Heart right ventricle (tissue), 16 donors: ENCODE results near the gene UQCR10. TPM values are rescaled to one million over a fixed set of nuclear protein-coding genes. Genes with fewer than 3 reads are reported as not detected.
A peak's percentile ranks its signal among the peaks of the same experiment; 100 is the strongest.

Source experiments
- ATAC-seq, 8 donors: fragments of 200-7000 bp; cut with Tn5 transposase; one replicate each; pipeline ENCODE4 v1.9.1; 2020; ENCODE audit warnings: mild to moderate bottlenecking in 8 of 8, moderate library complexity in 8 of 8, moderate number of reproducible peaks in 1 of 8
- DNase-seq, 2 donors: peaks; one replicate each; pipeline ENCODE4 v3.0.0-alpha.2; 2020
- H3K27ac ChIP-seq, 10 donors: fragments of 200-600 bp; sonication (generic) in 2 of 10; one replicate each; pipeline versions ENCODE4 v1.5.0 to v1.8.0; 2020 to 2022; ENCODE audit warnings: mild to moderate bottlenecking in 3 of 10
- H3K27me3 ChIP-seq, 7 donors: fragments of 200-600 bp; one replicate each; pipeline ENCODE4 v1.8.0; 2021 to 2022; ENCODE audit warnings: mild to moderate bottlenecking in 2 of 7
- H3K36me3 ChIP-seq, 9 donors: fragments of 200-600 bp; sonication (generic) in 1 of 9; one replicate each; pipeline versions ENCODE4 v1.5.0 to v1.8.0; 2020 to 2022; ENCODE audit warnings: mild to moderate bottlenecking in 2 of 9
- H3K4me1 ChIP-seq, 9 donors: fragments of 200-600 bp; sonication (generic) in 1 of 9; one replicate each; pipeline versions ENCODE4 v1.5.0 to v1.8.0; 2020 to 2022; ENCODE audit warnings: mild to moderate bottlenecking in 4 of 9
- H3K4me3 ChIP-seq, 10 donors: fragments of 200-600 bp; sonication (generic) in 2 of 10; one replicate each; pipeline versions ENCODE4 v1.5.0 to v1.8.0; 2020 to 2022; ENCODE audit warnings: mild to moderate bottlenecking in 7 of 10, moderate library complexity in 2 of 10
- H3K9me3 ChIP-seq, 11 donors: fragments of 200-600 bp in 10 of 11; sonication (generic) in 2 of 11; one replicate each; pipeline versions ENCODE4 v1.5.0 to v1.8.0; 2013 to 2022; ENCODE audit warnings: mild to moderate bottlenecking in 2 of 11, control low read depth in 1 of 11, moderate library complexity in 1 of 11
- WGBS, 2 donors: extraction: QIAGEN DNeasy Blood & Tissue Kit; methylation state at CpG; one replicate each; pipeline ENCODE4 v1.1.7; 2013; ENCODE audit warnings: inconsistent platforms in 1 of 2; 5-methylcytosine and 5-hydroxymethylcytosine counted together
- intact Hi-C, 10 donors: fragments of 100-400 bp; cut with DNase I; formaldehyde crosslinking; loops; one replicate each; pipeline versions ENCODE4 v1.11.1 to v1.14.2; 2022
- polyA plus RNA-seq, 2 donors: library from polyadenylated mRNA; stranded (reverse); fragments of 200-250 nt; gene quantifications; one replicate each; pipeline ENCODE4 v1.2.3, GENCODE V29; 2013
- total RNA-seq, 10 donors: library from RNA; stranded (reverse); fragmentation: NEBNext Ultra II Directional in 3 of 10; extraction: Animal tissue kit (Norgen Biotek cat#: 25700) in 3 of 10; gene quantifications; one replicate each; pipeline versions ENCODE4 v1.2.1 to v1.2.4, GENCODE V29; 2021 to 2023
- TF ChIP-seq, protein P1 (sequence below), 9 donors: fragments of 200-600 bp; sonication (generic) in 2 of 9; IDR thresholded peaks; one replicate each; pipeline versions ENCODE4 v1.5.0 to v1.8.0; 2021 to 2022; ENCODE audit warnings: antibody characterized with exemption in 9 of 9, mild to moderate bottlenecking in 5 of 9, moderate library complexity in 1 of 9
- donor health status: Arrhythmogenic right ventricular cardiomyopathy.
- donor health status: ischemic (EF 13 %, LVEDD 7.1; RV severe dilation, severe dysfunction).
- donor health status: healthy with polysubstance abuse.
- donor health status: DM: no; HTN: yes; CAD: no.
- donor health status: DM: no; HTN: no; CAD: no.
- donor health status: ischemic (EF 25% LVEDD 6.9; RV normal size, moderate dysfunction).
- donor health status: ischemic (EF 25% LVEDD 5.7; RV mildly dilated, moderate dysfunction).
- donor health status: healthy.
- donor health status: DM: yes; HTN: yes; CAD: no.
- donor health status: Ischemic cardiomyopathy.
- donor health status: ischemic (EF 35%, LVEDD 5.7; RV mildly dilated, moderate dysfunction).
- donor health status: nonischemic (EF 11% LVEDD 7.7; RV severe dilation, severe dysfunction).
- donor health status: DM: yes; HTN: yes; CAD: no.
- donor health status: PGD.
- donor health status: ischemic (EF 29% LVEDD 5.4; RV normal size, mild dysfunction).
- donor health status: nonischemic (EF 23%, LVEDD 6.1; RV moderate dilation, normal function).

Gene UQCR10
- total and polyA plus RNA-seq, 12 donors, result 296 to 963 (median 367) TPM

DNA sequence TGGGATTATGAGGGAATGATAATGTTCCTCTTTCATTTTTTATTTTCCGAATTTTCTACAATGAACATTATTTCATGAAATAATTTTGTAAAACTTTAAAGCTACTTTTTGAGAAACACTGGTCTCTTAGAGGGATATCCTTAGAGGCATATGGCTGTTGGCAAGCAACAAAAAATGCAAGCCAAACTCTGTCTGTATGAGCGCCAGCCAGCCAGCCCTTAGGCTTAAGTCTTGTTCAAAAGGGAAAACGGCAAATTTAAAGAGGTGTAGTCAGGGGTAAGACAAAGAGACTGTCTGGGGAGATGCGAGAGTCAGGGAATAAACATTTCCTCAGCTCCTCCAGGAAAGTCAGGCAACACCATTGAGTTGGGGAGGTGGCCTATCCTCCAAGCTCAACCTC lies 48.4 kb downstream of the UQCR10 start:
- Histone ChIP-seq H3K9me3 (no peaks in the 10 kb centered on the region), H3K36me3 (peaks cover 4 to 98% (median 36%) of the 10 kb centered on the region in 9 donors), H3K4me3 (no peak overlapping the region), H3K27ac (peak overlapping the region in 8 of 10 donors; percentile 26 to 70 (median 56)), H3K27me3 (no peaks in the 10 kb centered on the region), H3K4me1 (peaks cover 8 to 41% (median 23%) of the 10 kb centered on the region in 9 donors)
- WGBS, 2 donors, result 68 to 71% methylated on average over 4 of the region's 4 CpGs
- ATAC-seq (peak in 3 of 8 donors; percentile 2 to 10 (median 4)), DNase-seq (no peak)
- intact Hi-C loops, result loop anchor here in 1 of 10 donors (5.0 kb wide), 1 partner anchor 192 kb away; no protein-coding TSS in a partner anchor
- TF ChIP-seq, protein P1, sequence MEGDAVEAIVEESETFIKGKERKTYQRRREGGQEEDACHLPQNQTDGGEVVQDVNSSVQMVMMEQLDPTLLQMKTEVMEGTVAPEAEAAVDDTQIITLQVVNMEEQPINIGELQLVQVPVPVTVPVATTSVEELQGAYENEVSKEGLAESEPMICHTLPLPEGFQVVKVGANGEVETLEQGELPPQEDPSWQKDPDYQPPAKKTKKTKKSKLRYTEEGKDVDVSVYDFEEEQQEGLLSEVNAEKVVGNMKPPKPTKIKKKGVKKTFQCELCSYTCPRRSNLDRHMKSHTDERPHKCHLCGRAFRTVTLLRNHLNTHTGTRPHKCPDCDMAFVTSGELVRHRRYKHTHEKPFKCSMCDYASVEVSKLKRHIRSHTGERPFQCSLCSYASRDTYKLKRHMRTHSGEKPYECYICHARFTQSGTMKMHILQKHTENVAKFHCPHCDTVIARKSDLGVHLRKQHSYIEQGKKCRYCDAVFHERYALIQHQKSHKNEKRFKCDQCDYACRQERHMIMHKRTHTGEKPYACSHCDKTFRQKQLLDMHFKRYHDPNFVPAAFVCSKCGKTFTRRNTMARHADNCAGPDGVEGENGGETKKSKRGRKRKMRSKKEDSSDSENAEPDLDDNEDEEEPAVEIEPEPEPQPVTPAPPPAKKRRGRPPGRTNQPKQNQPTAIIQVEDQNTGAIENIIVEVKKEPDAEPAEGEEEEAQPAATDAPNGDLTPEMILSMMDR (IDR thresholded peaks at IDR 0.05), result no peak

DNA sequence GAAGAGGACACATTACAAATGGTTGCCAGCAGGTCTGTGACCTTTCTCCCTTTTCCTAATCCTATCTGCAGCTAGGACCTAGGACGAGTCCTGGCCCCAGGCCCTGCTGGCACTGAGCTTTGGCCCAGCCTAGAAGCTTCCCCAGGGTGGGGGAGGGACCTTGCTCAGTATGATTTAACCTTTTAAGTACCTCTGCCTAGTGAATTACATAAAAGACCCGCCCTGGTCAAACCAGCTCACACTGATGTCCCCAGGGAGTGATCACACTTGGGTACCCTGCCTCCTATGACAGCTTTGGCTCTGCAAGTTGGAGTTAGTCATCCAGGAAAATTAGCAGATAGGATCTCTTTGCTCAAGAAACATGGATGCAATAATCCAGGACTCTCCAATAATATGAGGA lies 49.0 kb downstream of the UQCR10 start:
- peaks cover 9 to 44% (median 26%) of the 10 kb centered on the region in 9 donors for H3K4me1 ChIP-seq
- peak; percentile 57 to 88 (median 74) for ATAC-seq
- H3K27ac ChIP-seq, result peak overlapping the region in 7 of 10 donors; percentile 28 to 70 (median 62)
- intact Hi-C loops, result loop anchor here in 1 of 10 donors (5.0 kb wide), 1 partner anchor 191 kb away; no protein-coding TSS in a partner anchor
- H3K4me3 ChIP-seq, result no peak overlapping the region
- 48 to 56% methylated on average over 2 of the region's 2 CpGs for WGBS, 2 donors
- TF ChIP-seq, protein P1 (IDR thresholded peaks at IDR 0.05), result no peak
- peaks cover 4 to 98% (median 32%) of the 10 kb centered on the region in 9 donors for H3K36me3 ChIP-seq
- no peaks in the 10 kb centered on the region for H3K27me3 ChIP-seq
- peak; percentile 55 to 80 for DNase-seq
- H3K9me3 ChIP-seq, result no peaks in the 10 kb centered on the region

DNA sequence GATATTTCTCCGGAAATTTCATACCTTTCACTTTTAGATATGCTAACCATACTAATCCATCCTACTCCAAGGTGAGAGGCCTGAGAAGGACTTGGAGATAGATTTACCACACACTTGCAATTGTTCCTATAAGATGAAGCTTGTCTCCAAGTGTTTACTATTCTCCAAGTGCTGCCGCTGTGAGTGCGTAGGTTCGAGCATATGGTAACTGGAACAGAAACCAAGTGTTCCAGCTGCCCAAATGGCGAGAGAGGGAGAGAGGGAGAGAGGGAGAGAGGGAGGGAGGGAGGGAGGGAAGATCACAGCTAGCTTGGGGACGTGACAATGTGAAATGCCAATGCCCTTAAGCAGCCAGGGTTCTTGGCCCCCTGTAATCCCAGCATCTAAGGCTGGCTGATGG lies 49.4 kb downstream of the UQCR10 start:
- peak in 2 of 8 donors; percentile 12 to 41 for ATAC-seq
- 61 to 63% methylated on average over 6 of the region's 6 CpGs for WGBS, 2 donors
- no peak overlapping the region for H3K4me3 ChIP-seq

DNA sequence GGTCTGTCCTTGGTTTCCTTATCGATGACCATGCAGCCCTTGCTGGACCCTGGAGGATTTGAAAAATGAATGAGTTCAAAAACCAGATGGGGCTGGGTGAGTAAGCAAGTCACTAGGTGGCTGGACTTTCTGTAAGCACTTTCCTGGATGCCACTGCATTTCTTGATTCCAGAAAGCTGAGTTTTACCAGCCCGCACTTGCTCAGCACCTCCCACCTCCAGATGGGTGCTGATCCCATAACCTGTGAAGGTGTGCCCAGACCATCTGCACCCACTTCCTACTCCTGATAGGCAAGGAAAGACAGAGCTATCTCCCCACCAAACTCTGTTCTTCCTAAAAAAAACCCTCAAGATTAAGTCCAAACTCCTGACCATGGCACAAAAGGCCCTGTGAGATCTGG lies 49.8 kb downstream of the UQCR10 start:
- H3K4me1 ChIP-seq, result peaks cover 16 to 53% (median 35%) of the 10 kb centered on the region in 9 donors
- TF ChIP-seq, protein P1 (IDR thresholded peaks at IDR 0.05), result no peak

More for the DNA sequence above, 49.4 kb downstream of the UQCR10 start:
- TF ChIP-seq, protein P1 (IDR thresholded peaks at IDR 0.05), result no peak
- no peak for DNase-seq
- H3K27me3 ChIP-seq, result no peaks in the 10 kb centered on the region
- peaks cover 3 to 97% (median 30%) of the 10 kb centered on the region in 9 donors for H3K36me3 ChIP-seq
- H3K4me1 ChIP-seq, result peaks cover 12 to 49% (median 30%) of the 10 kb centered on the region in 9 donors
- intact Hi-C loops, result loop anchor here in 1 of 10 donors (5.0 kb wide), 1 partner anchor 191 kb away; no protein-coding TSS in a partner anchor
- no peaks in the 10 kb centered on the region for H3K9me3 ChIP-seq
- peak overlapping the region in 5 of 10 donors; percentile 50 to 70 (median 63) for H3K27ac ChIP-seq

More for the DNA sequence above, 49.8 kb downstream of the UQCR10 start:
- H3K27ac ChIP-seq, result peak overlapping the region in 5 of 10 donors; percentile 50 to 70 (median 63)
- H3K27me3 ChIP-seq, result no peaks in the 10 kb centered on the region
- H3K36me3 ChIP-seq, result peaks cover 3 to 97% (median 26%) of the 10 kb centered on the region in 9 donors
- DNase-seq (no peak), ATAC-seq (no peak)
- intact Hi-C loops, result loop anchor here in 1 of 10 donors (5.0 kb wide), 1 partner anchor 190 kb away; no protein-coding TSS in a partner anchor
- H3K4me3 ChIP-seq, result no peak overlapping the region
- H3K9me3 ChIP-seq, result no peaks in the 10 kb centered on the region
- WGBS, 2 donors, result 87 to 93% methylated on average over 2 of the region's 2 CpGs
